K562 (cell line): Measurements from ENCODE around the gene CHST13. TPM values are rescaled to one million over a fixed set of nuclear protein-coding genes. Genes with fewer than 3 reads are reported as not detected.

ENCODE experiments used
- ATAC-seq: fragments of 200-7000 bp; cut with Tn5 transposase; 3 replicates; pipeline ENCODE4 v1.9.1; 2020; ENCODE audit warnings: moderate library complexity
- BruUV-seq: library from RNA; stranded (reverse); fragments of 400-500 nt; replicated peaks from 2 replicates; lab custom pipeline; 2021; lab: Mats Ljungman, UMichigan
- CTCF ChIA-PET: fragments of 300-600 bp; formaldehyde crosslinking; extraction: SDS; loops from one replicate; lab custom pipeline; 2021; ENCODE audit warnings: low intra/inter-chr PET ratio; lab: Yijun Ruan, JAX
- POLR2A ChIA-PET: fragments of 300-600, 350-650 bp; sonication (Branson Sonifier 250); formaldehyde crosslinking; extraction: SDS; loops from one replicate; lab custom pipeline; 2021; ENCODE audit warnings: antibody characterized with exemption, inconsistent platforms; lab: Yijun Ruan, JAX
- DNase-seq, 4 experiments: peaks; one replicate each; pipeline versions ENCODE4 v3.0.0 to v3.0.0-alpha.2; 2011 to 2018; ENCODE audit warnings: low spot score in 3 of 4, mixed read lengths in 3 of 4; ENCODE audit errors: extremely low read depth in 1 of 4
- FAIRE-seq: peaks from 2 replicates; lab custom pipeline; 2011; peaks lifted over from hg19 to GRCh38; lab: Jason Lieb, UNC
- H2AFZ ChIP-seq: 2 replicates; pipeline ENCODE4 v1.6.0; 2011; ENCODE audit warnings: low read depth, low read length, control low read depth, inconsistent platforms
- H3K27ac ChIP-seq: fragments of 200-600 bp; 3 replicates; pipeline ENCODE4 v1.8.0; 2011; ENCODE audit warnings: low read depth, mild to moderate bottlenecking, control low read depth, inconsistent platforms, low read length, moderate library complexity, mixed read lengths; ENCODE audit errors: extremely low read depth
- H3K27me3 ChIP-seq, 2 experiments: fragments of 300-600 bp in 1 of 2; 2 replicates in 1 of 2; 3 replicates in 1 of 2; pipeline versions ENCODE4 v1.6.0 to v1.8.0; 2011; ENCODE audit warnings: inconsistent platforms in 2 of 2, low read length in 2 of 2, mild to moderate bottlenecking in 1 of 2, mixed read lengths in 1 of 2, moderate library complexity in 1 of 2; ENCODE audit not compliant: control insufficient read depth in 2 of 2, insufficient read depth in 2 of 2
- H3K36me3 ChIP-seq: fragments of 300-600 bp; 3 replicates; pipeline ENCODE4 v1.8.0; 2011; ENCODE audit warnings: mild to moderate bottlenecking, low read length, inconsistent platforms; ENCODE audit not compliant: control insufficient read depth, insufficient read depth
- H3K4me1 ChIP-seq, 2 experiments: fragments of 200-600 bp in 1 of 2; replicated peaks in 1 of 2; 2 replicates in 1 of 2; 3 replicates in 1 of 2; pipeline versions ENCODE4 v1.5.1 to v1.8.0; 2011; ENCODE audit warnings: inconsistent platforms in 2 of 2, low read length in 2 of 2, mild to moderate bottlenecking in 1 of 2, mixed read lengths in 1 of 2, moderate library complexity in 1 of 2; ENCODE audit not compliant: control insufficient read depth in 2 of 2, insufficient read depth in 2 of 2
- H3K4me2 ChIP-seq: 2 replicates; pipeline ENCODE4 v1.6.1; 2011; ENCODE audit warnings: low read length, control low read depth, inconsistent platforms, mixed read lengths; ENCODE audit not compliant: insufficient read depth
- H3K4me3 ChIP-seq: fragments of 200-600 bp; sonication (generic), shearing (Covaris generic); 2 replicates; pipeline ENCODE4 v1.5.1; 2016; ENCODE audit warnings: control low read depth, inconsistent platforms
- H3K79me2 ChIP-seq: fragments of 200-600 bp; 3 replicates; pipeline ENCODE4 v1.8.0; 2011; ENCODE audit warnings: low read length, inconsistent platforms; ENCODE audit not compliant: control insufficient read depth, insufficient read depth
- H3K9ac ChIP-seq, 2 experiments: 2 replicates each; pipeline versions ENCODE4 v1.6.0 to v1.6.1; 2011; ENCODE audit warnings: low read depth in 2 of 2, low read length in 2 of 2, control low read depth in 1 of 2, inconsistent platforms in 1 of 2, mild to moderate bottlenecking in 1 of 2, mixed read lengths in 1 of 2; ENCODE audit not compliant: insufficient read depth in 1 of 2
- H3K9me1 ChIP-seq: one replicate; pipeline ENCODE4 v1.6.0; 2011; ENCODE audit warnings: inconsistent platforms, mild to moderate bottlenecking, low read length, moderate library complexity; ENCODE audit not compliant: control insufficient read depth, insufficient read depth
- H3K9me3 ChIP-seq: replicated peaks from 2 replicates; pipeline ENCODE4 v1.5.1; 2011; ENCODE audit warnings: low read depth, low read length, inconsistent platforms; ENCODE audit not compliant: control insufficient read depth, insufficient read depth
- H4K20me1 ChIP-seq: replicated peaks from 2 replicates; pipeline ENCODE4 v1.6.1; 2011; ENCODE audit warnings: low read length, inconsistent platforms, mixed read lengths; ENCODE audit not compliant: control insufficient read depth, insufficient read depth
- BMI1 ChIP-seq: fragments of 150-350 bp; IDR thresholded peaks from 2 replicates; pipeline ENCODE4 v1.6.1; 2014; ENCODE audit warnings: low read length
- CBX3 ChIP-seq, 2 experiments: IDR thresholded peaks; 1 replicate in 1 of 2; 2 replicates in 1 of 2; pipeline ENCODE4 v1.6.1; 2012; ENCODE audit warnings: inconsistent platforms in 2 of 2, low read length in 2 of 2, borderline replicate concordance in 1 of 2, control low read depth in 1 of 2
- ESRRA ChIP-seq: fragments of 450-650 bp; IDR thresholded peaks from 2 replicates; pipeline ENCODE4 v1.6.1; 2014; ENCODE audit warnings: low read depth, mild to moderate bottlenecking, moderate library complexity, borderline replicate concordance
- FOXO4 ChIP-seq: fragments of 450-650 bp; formaldehyde crosslinking; IDR thresholded peaks from 2 replicates; pipeline ENCODE4 v1.4.0; 2020; ENCODE audit warnings: mild to moderate bottlenecking, moderate library complexity
- HDAC6 ChIP-seq: IDR thresholded peaks from 2 replicates; pipeline ENCODE4 v1.6.1; 2012; ENCODE audit warnings: low read depth, mild to moderate bottlenecking, control low read depth, inconsistent platforms, low read length, moderate library complexity
- KLF13 ChIP-seq: fragments of 450-650 bp; IDR thresholded peaks from 2 replicates; pipeline ENCODE4 v1.6.1; 2016; ENCODE audit warnings: missing genetic modification characterization, low read depth, mild to moderate bottlenecking, missing compliant biosample characterization, moderate library complexity, borderline replicate concordance
- PURB ChIP-seq: sonication (generic); formaldehyde crosslinking; IDR thresholded peaks from 2 replicates; pipeline ENCODE4 v1.9.0; 2021; ENCODE audit warnings: low read depth, mild to moderate bottlenecking, missing genetic modification reagents
- RNF2 ChIP-seq: sonication (generic); IDR thresholded peaks from 2 replicates; pipeline ENCODE4 v1.6.1; 2016
- TCF3 ChIP-seq: sonication (generic); formaldehyde crosslinking; IDR thresholded peaks from 2 replicates; pipeline ENCODE4 v1.4.0; 2020; ENCODE audit warnings: mild to moderate bottlenecking, missing genetic modification reagents
- ZNF445 ChIP-seq: fragments of 250-450 bp; sonication (Bioruptor Pico); IDR thresholded peaks from 2 replicates; pipeline ENCODE4 v1.4.0; 2020; ENCODE audit warnings: low read depth, mild to moderate bottlenecking, moderate library complexity
- ZNF644 ChIP-seq: fragments of 200-800 bp; sonication (Bioruptor generic); IDR thresholded peaks from 2 replicates; pipeline ENCODE4 v1.6.1; 2016; ENCODE audit warnings: low read depth, missing genetic modification characterization, missing compliant biosample characterization
- ZNF76 ChIP-seq: fragments of 250-450 bp; sonication (Bioruptor Pico); IDR thresholded peaks from 2 replicates; pipeline ENCODE4 v1.4.0; 2020; ENCODE audit warnings: mild to moderate bottlenecking, moderate library complexity, borderline replicate concordance
- WGBS: fragments of 100-300 bp; shearing (Covaris generic); methylation state at CpG from one replicate; pipeline ENCODE4 v1.1.6; 2016; ENCODE audit warnings: low coverage, mixed read lengths; ENCODE audit not compliant: insufficient coverage; ENCODE audit errors: missing lambda C conversion rate; 5-methylcytosine and 5-hydroxymethylcytosine counted together
- in situ Hi-C: fragments of 300-500 bp; cut with MboI; formaldehyde crosslinking; loops from 4 replicates; pipeline ENCODE4 v1.15.0; 2018; ENCODE audit warnings: inconsistent platforms, mixed read lengths
- intact Hi-C: fragments of 100-400 bp; cut with micrococcal nuclease; formaldehyde crosslinking; loops from 2 replicates; pipeline ENCODE4 v1.14.2; 2022
- polyA plus RNA-seq, 8 experiments: library from polyadenylated mRNA; depleted of rRNA in 4 of 8; stranded (reverse) in 5 of 8; unstranded in 3 of 8; fragments of >200 nt; fragmentation: Nextera tagmentation in 2 of 8; fragmentation: Illumina TruSeq in 1 of 8; extraction: Ambion mirVana in 2 of 8; extraction: Trizol in 1 of 8; gene quantifications; 2 replicates each; pipeline versions ENCODE4 v1.2.1 to v1.2.3, GENCODE V29; 2011 to 2014; ENCODE audit warnings: inconsistent platforms in 1 of 8, missing spikeins in 1 of 8
- total RNA-seq, 7 experiments: library from RNA; depleted of rRNA in 6 of 7; stranded (reverse); fragments of >200 nt in 6 of 7; fragmentation: Illumina TruSeq in 2 of 7; extraction: Trizol in 2 of 7; gene quantifications; 2 replicates each; pipeline versions ENCODE4 v1.2.1 to v1.2.3, GENCODE V29; 2011 to 2021; ENCODE audit warnings: low replicate concordance in 1 of 7

Gene CHST13
- total and polyA plus RNA-seq, 9 of the 15 experiments (the other 6 are each of a cell fraction or from before 2014, with no cell fraction given): not detected

- BruUV-seq: no TSS peak
- no peak overlapping the region for H2AFZ ChIP-seq
- TF ChIP-seq BMI1 (no peak), ESRRA (no peak), HDAC6 (no peak), ZNF76 (CRISPR knock-in tag) (no peak), ZNF644 (tag) (no peak), RNF2 (no peak), KLF13 (tag) (no peak), TCF3 (no peak), FOXO4 (CRISPR knock-in tag) (no peak), PURB (no peak), CBX3 (IDR thresholded peaks at IDR 0.05; ENCODE audit: borderline replicate concordance in 1 of 2, low read length in 2 of 2) (no peak), ZNF445 (CRISPR knock-in tag) (no peak)
- FAIRE-seq (no peak), ATAC-seq (no peak), DNase-seq (no peak)
- H3K9ac ChIP-seq: no peak overlapping the region
- in situ Hi-C loops: no loop called here
- no peak overlapping the region for H3K4me2 ChIP-seq
- ChIA-PET CTCF (no interaction called here), POLR2A (no interaction called here)
- no peaks in the 10 kb centered on the region for H4K20me1 ChIP-seq
- no peaks in the 10 kb centered on the region for H3K79me2 ChIP-seq
- H3K9me1 ChIP-seq: no peaks in the 10 kb centered on the region
- intact Hi-C loops: no loop called here
- H3K4me3 ChIP-seq: no peak overlapping the region
- no peaks in the 10 kb centered on the region for H3K9me3 ChIP-seq
- no peaks in the 10 kb centered on the region; a peak in 1 of 5 replicates for H3K4me1 ChIP-seq
- WGBS: 5% methylated on average over 16 of the region's 16 CpGs
- no peak overlapping the region for H3K27ac ChIP-seq
- H3K36me3 ChIP-seq: no peaks in the 10 kb centered on the region
- peaks cover 10 to 44% of the 10 kb centered on the region in 2 experiments; a peak in 4 of 5 replicates for H3K27me3 ChIP-seq
Measured at GRCh38 chr3:126488886-126489569, 34.9 kb upstream of the CHST13 start.
